GM12873 (cell line): ENCODE measurements around the gene MAGI2.

Experiments
- TF ChIP-seq, protein P1 (sequence below): IDR thresholded peaks from 2 replicates; pipeline ENCODE4 v1.5.1; 2012; ENCODE audit warnings: low read depth, mild to moderate bottlenecking, moderate library complexity, low read length, control low read depth; ENCODE audit not compliant: insufficient read depth; ENCODE audit errors: missing control alignments

Gene MAGI2

DNA sequence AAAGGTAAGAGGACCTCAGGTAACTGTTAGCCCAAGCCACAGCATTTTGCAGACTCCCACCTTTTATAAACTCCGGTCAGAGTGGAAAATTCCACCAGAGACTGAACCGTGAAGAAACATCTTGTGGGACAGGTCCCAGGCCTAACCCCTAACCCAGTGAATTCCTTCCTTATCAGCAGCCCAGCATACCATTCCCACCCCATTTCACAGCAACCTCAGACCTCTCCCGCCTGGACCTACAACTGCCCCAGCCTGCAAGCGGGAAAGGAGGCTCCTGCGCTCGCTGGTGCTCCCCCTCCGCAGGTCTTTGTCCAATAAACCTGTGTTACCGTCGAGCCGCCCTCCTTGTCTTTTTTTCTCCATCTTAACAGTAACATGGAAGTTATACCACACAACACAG lies 736.6 kb downstream of the MAGI2 start:
- TF ChIP-seq, protein P1, sequence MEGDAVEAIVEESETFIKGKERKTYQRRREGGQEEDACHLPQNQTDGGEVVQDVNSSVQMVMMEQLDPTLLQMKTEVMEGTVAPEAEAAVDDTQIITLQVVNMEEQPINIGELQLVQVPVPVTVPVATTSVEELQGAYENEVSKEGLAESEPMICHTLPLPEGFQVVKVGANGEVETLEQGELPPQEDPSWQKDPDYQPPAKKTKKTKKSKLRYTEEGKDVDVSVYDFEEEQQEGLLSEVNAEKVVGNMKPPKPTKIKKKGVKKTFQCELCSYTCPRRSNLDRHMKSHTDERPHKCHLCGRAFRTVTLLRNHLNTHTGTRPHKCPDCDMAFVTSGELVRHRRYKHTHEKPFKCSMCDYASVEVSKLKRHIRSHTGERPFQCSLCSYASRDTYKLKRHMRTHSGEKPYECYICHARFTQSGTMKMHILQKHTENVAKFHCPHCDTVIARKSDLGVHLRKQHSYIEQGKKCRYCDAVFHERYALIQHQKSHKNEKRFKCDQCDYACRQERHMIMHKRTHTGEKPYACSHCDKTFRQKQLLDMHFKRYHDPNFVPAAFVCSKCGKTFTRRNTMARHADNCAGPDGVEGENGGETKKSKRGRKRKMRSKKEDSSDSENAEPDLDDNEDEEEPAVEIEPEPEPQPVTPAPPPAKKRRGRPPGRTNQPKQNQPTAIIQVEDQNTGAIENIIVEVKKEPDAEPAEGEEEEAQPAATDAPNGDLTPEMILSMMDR: no peak

DNA sequence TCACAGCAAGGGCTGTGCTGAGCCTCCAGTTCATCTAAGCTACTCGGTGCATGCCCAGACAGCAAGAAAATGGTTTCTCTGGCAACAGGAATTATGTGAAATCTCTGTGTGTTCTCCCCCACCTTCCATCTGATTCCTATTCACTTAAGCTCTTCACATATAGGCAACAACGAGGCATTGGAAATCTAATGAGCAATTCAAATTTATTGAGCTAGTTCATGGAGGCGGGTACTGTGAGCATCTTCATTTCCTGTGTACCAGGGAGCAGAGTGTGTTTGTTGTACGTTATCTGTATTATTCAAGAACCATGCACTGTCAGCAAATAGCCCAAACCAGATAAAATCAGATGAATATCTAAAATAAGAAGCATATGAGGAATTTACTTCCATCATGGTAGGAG lies 739.1 kb downstream of the MAGI2 start:
- TF ChIP-seq, protein P1: no peak

DNA sequence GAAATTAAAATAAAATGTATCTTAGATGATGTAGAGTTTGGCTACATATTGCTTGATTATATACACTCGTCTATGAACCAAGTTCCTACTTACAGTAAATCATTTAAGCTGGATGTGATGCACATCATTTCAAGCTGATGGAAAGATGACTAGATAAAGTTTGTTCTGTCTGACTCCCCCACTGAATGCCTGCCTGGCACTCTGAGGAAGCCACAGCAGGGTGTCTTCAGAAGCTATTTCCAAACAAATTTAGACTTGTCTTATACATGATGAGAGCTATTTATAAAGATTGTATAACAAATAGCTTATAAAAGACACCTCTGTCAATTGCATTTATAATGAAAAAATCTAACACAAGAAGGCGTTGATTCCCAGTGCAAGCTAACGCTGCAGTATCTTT lies 741.4 kb downstream of the MAGI2 start:
- TF ChIP-seq, protein P1: no peak

DNA sequence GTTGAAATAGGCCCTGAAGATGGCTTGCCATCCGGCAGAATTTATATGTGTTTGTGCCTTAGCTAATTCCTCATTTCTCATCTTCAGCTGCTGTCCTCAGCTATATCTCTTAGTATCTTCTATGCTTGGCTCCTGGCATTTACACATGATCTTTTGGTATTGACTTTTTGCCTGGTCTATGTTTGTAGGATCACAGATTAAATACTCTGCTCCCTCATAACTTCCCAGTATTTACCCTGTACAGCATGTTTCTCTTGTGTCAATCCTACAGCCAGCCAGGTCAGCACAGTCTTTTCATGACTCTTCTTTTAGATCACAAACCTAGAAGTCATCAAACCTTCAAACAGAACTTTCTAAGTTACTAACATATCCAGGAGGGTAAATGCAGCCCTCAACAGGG lies 743.8 kb downstream of the MAGI2 start:
- TF ChIP-seq, protein P1: no peak

DNA sequence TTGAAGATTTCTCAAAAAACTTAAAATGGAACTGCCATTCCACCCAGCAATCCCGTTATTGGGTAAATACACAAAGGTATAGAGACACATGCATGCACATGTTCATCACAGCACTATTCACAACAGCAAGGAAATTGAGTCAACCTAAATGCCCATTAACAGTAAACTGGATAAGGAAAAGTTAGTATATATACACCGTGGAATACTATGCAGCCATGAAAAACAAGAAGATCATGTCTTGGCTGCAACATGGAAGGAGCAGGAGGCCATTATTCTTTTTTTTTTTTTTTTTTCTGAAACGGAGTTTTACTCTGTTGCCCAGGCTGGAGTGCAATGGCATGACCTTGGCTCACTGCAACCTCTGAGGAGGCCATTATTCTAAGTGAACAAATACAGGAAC lies 749.0 kb downstream of the MAGI2 start:
- TF ChIP-seq, protein P1: no peak

DNA sequence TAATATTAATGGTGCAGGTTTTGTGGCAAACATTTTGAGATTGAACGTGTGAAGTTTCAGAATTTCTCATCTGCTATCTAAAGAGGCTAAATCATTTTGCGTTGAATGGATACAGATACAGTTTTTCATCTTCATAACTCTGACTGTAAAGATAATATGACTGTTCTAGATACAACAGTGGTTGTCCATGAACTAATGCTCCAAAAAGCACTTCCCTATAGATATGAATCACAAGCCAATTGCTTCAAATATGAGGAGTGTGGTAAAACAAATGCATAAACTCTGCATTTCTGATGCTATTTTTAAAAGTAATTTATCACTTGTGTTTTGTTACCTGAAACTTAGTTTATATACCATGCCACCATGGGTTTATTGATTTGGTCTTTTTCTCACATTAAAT lies 750.1 kb downstream of the MAGI2 start:
- TF ChIP-seq, protein P1: no peak

DNA sequence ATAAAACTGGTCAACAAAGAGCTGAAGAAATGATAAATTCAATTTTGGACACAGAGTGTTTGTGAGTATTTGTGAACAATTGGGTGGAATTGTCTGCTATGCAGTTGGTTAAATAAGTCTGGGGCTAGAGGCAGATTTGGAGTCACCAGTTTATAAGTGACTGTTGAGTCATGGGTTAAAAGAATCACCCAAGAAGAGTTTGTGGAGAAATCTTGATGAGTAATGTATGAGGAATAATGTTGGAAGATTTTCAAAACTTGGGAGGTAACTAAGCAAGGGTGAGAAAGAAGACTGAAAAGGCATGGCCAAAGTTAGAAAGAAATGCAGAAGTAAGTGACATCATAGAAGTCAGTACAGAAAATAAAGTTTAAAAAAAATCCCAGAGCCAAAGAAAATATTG lies 750.7 kb downstream of the MAGI2 start:
- TF ChIP-seq, protein P1: no peak
